HCT116 (cell line): ENCODE data around the gene PSORS1C1. TPM values are rescaled to one million over a fixed set of nuclear protein-coding genes. Genes with fewer than 3 reads are reported as not detected.

Source experiments
- ATAC-seq: fragments of 200-7000 bp; cut with Tn5 transposase; 2 replicates; pipeline ENCODE4 v1.9.1; 2020; ENCODE audit warnings: mild to moderate bottlenecking, moderate library complexity
- BruUV-seq: library from RNA; stranded (reverse); fragments of 400-500 nt; replicated peaks from 2 replicates; lab custom pipeline; 2021; lab: Mats Ljungman, UMichigan
- CTCF ChIA-PET: fragments of 300-600 bp; sonication (Branson Sonifier 250); formaldehyde crosslinking; loops from one replicate; lab custom pipeline; 2021; ENCODE audit warnings: antibody characterized with exemption; lab: Charles Lee
- POLR2A ChIA-PET: fragments of 300-600, 350-600 bp; sonication (Branson Sonifier 250); formaldehyde crosslinking; loops from one replicate; lab custom pipeline; 2021; ENCODE audit warnings: antibody characterized with exemption; lab: Charles Lee
- RAD21 ChIA-PET, 2 experiments: fragments of 300-600 bp; sonication (Branson Sonifier 250); formaldehyde crosslinking; loops; one replicate each; lab custom pipeline; 2023; ENCODE audit warnings: low total read pairs in 2 of 2; ENCODE audit not compliant: uncharacterized antibody in 2 of 2, unreplicated experiment in 2 of 2, low non-redundant PET in 1 of 2; lab: Charles Lee
- DNase-seq: peaks from one replicate; pipeline ENCODE4 v3.0.0-alpha.2; 2010; ENCODE audit warnings: low read depth, low spot score
- H2AFZ ChIP-seq: fragments of 200-600 bp; shearing (Covaris generic), sonication (generic); 2 replicates; pipeline ENCODE4 v1.6.1; 2017; ENCODE audit warnings: low read depth, mixed run types, mixed read lengths, antibody characterized with exemption, low read length; ENCODE audit not compliant: poor library complexity, severe bottlenecking
- H3K27ac ChIP-seq: 2 replicates; pipeline ENCODE4 v1.5.1; 2012; ENCODE audit warnings: low read depth, low read length
- H3K27me3 ChIP-seq: fragments of 200-600 bp; sonication (generic); 2 replicates; pipeline ENCODE4 v1.6.1; 2016; ENCODE audit warnings: mixed run types, low read length, mixed read lengths; ENCODE audit not compliant: insufficient read depth
- H3K36me3 ChIP-seq, 2 experiments: fragments of 200-500 bp in 1 of 2; fragments of 200-600 bp in 1 of 2; sonication (Bioruptor generic) in 1 of 2; sonication (generic) in 1 of 2; 2 replicates each; pipeline versions ENCODE4 v1.5.1 to v1.6.1; 2014 to 2016; ENCODE audit warnings: low read length in 2 of 2, inconsistent platforms in 1 of 2, mixed read lengths in 1 of 2, mixed run types in 1 of 2; ENCODE audit not compliant: insufficient read depth in 2 of 2, control insufficient read depth in 1 of 2
- H3K4me1 ChIP-seq, 2 experiments: fragments of 200-600 bp in 1 of 2; sonication (generic) in 1 of 2; 2 replicates each; pipeline versions ENCODE4 v1.5.1 to v1.6.1; 2012 to 2017; ENCODE audit warnings: low read length in 2 of 2, inconsistent platforms in 1 of 2, mild to moderate bottlenecking in 1 of 2, mixed read lengths in 1 of 2, mixed run types in 1 of 2, moderate library complexity in 1 of 2; ENCODE audit not compliant: insufficient read depth in 2 of 2, control insufficient read depth in 1 of 2
- H3K4me2 ChIP-seq: fragments of 200-600 bp; sonication (generic); 2 replicates; pipeline ENCODE4 v1.6.1; 2017; ENCODE audit warnings: mixed run types, low read length, mixed read lengths
- H3K4me3 ChIP-seq, 2 experiments: fragments of 200-600 bp in 1 of 2; sonication (generic) in 1 of 2; replicated peaks in 1 of 2; 2 replicates each; pipeline ENCODE4 v1.5.1; 2011 to 2016; ENCODE audit warnings: low read length in 2 of 2, control low read depth in 1 of 2, low read depth in 1 of 2, mild to moderate bottlenecking in 1 of 2, mixed read lengths in 1 of 2, mixed run types in 1 of 2
- H3K79me2 ChIP-seq: fragments of 200-600 bp; sonication (generic); 2 replicates; pipeline ENCODE4 v1.6.1; 2017; ENCODE audit warnings: mild to moderate bottlenecking, mixed run types, low read length, moderate library complexity, mixed read lengths; ENCODE audit not compliant: insufficient read depth
- H3K9ac ChIP-seq: fragments of 200-600 bp; sonication (generic); 2 replicates; pipeline ENCODE4 v1.6.1; 2016; ENCODE audit warnings: low read length, mixed read lengths
- H3K9me2 ChIP-seq: fragments of 200-600 bp; sonication (generic), shearing (Covaris generic); 2 replicates; pipeline ENCODE4 v1.6.1; 2017; ENCODE audit warnings: mixed run types, mild to moderate bottlenecking, moderate library complexity; ENCODE audit not compliant: insufficient read depth
- H3K9me3 ChIP-seq, 2 experiments: fragments of 200-500 bp in 1 of 2; fragments of 200-600 bp in 1 of 2; sonication (Bioruptor generic) in 1 of 2; sonication (generic) in 1 of 2; 2 replicates each; pipeline ENCODE4 v1.6.1; 2014 to 2017; ENCODE audit warnings: low read length in 2 of 2, mixed read lengths in 2 of 2, inconsistent platforms in 1 of 2, low read depth in 1 of 2, mild to moderate bottlenecking in 1 of 2, mixed run types in 1 of 2, moderate library complexity in 1 of 2; ENCODE audit not compliant: control insufficient read depth in 1 of 2, insufficient read depth in 1 of 2
- H4K20me1 ChIP-seq: fragments of 200-600 bp; sonication (generic), shearing (Covaris generic); 2 replicates; pipeline ENCODE4 v1.6.1; 2017; ENCODE audit warnings: mixed run types, mild to moderate bottlenecking, moderate library complexity; ENCODE audit not compliant: insufficient read depth
- EZH2phosphoT487 ChIP-seq: fragments of 200-600 bp; IDR thresholded peaks from 2 replicates; pipeline ENCODE4 v1.6.1; 2018; ENCODE audit warnings: antibody characterized with exemption, borderline replicate concordance
- FOSL1 ChIP-seq: IDR thresholded peaks from 2 replicates; pipeline ENCODE4 v1.6.1; 2012; ENCODE audit warnings: low read depth
- POLR2A ChIP-seq: IDR thresholded peaks from 2 replicates; pipeline ENCODE4 v1.7.0; 2011; ENCODE audit warnings: borderline replicate concordance; ENCODE audit not compliant: insufficient read depth, insufficient read length; ENCODE audit errors: extremely low read depth
- RAD21 ChIP-seq: IDR thresholded peaks from 2 replicates; pipeline ENCODE4 v1.6.1; 2012; ENCODE audit warnings: low read depth, mild to moderate bottlenecking
- ZNF274 ChIP-seq: fragments of 200-500 bp; sonication (Bioruptor generic); IDR thresholded peaks from 2 replicates; pipeline ENCODE4 v1.6.1; 2014; ENCODE audit warnings: mild to moderate bottlenecking, low read depth, low read length, inconsistent platforms
- intact Hi-C: fragments of 100-400 bp; cut with micrococcal nuclease; formaldehyde crosslinking; loops from 2 replicates; pipeline ENCODE4 v1.10.0; 2022
- total RNA-seq: library from RNA; stranded (reverse); gene quantifications from one replicate; pipeline ENCODE4 v1.2.1, GENCODE V29; 2021; ENCODE audit not compliant: unreplicated experiment
- TF ChIP-seq, protein P1 (sequence below): IDR thresholded peaks from 2 replicates; pipeline ENCODE4 v1.6.1; 2011; ENCODE audit warnings: mild to moderate bottlenecking, low read length, moderate library complexity; ENCODE audit not compliant: insufficient replicate concordance; ENCODE audit errors: extremely low read depth

Gene PSORS1C1
- total RNA-seq, 1 experiment from 2014 or later = 9.8 TPM

DNA sequence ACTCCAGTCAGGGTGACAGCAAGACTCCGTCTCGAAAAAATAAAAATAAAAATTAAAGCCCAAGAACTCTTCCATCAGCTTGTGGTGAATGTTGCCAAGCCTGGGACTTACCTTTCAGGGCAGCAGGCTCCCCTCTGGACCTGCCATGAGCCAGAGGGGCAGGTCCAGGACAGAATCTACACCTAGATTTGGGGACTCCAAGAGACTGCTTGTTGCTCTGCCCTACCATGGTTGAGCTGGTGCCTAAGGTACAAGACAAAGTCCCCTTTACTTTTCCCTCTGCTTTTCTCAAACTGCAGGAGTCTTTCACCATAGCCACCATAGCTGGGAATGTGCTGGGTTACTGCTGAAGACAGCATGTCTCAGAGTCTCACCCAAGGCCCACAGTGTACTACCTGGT is 11.5 kb upstream of the PSORS1C1 start:
- TF ChIP-seq, protein P1, sequence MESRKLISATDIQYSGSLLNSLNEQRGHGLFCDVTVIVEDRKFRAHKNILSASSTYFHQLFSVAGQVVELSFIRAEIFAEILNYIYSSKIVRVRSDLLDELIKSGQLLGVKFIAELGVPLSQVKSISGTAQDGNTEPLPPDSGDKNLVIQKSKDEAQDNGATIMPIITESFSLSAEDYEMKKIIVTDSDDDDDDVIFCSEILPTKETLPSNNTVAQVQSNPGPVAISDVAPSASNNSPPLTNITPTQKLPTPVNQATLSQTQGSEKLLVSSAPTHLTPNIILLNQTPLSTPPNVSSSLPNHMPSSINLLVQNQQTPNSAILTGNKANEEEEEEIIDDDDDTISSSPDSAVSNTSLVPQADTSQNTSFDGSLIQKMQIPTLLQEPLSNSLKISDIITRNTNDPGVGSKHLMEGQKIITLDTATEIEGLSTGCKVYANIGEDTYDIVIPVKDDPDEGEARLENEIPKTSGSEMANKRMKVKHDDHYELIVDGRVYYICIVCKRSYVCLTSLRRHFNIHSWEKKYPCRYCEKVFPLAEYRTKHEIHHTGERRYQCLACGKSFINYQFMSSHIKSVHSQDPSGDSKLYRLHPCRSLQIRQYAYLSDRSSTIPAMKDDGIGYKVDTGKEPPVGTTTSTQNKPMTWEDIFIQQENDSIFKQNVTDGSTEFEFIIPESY = no peak
- H3K4me1 ChIP-seq = peaks cover 3 to 12% of the 10 kb centered on the region in 2 experiments; a peak in 3 of 4 replicates
- H3K9ac ChIP-seq = no peak overlapping the region
- H3K9me3 ChIP-seq = no peaks in the 10 kb centered on the region
- H3K4me3 ChIP-seq = no peak overlapping the region
- no peak overlapping the region for H3K4me2 ChIP-seq
- CTCF ChIA-PET = interaction anchor here (0.6 to 1.8 kb wide), 6 partner anchors 10 to 650 kb away, joined by 3 to 13 read pairs (median 6); partner anchors contain the start of genes C6orf15 and PSORS1C1
- H3K27ac ChIP-seq = no peak overlapping the region
- POLR2A ChIA-PET = interaction anchor here (1.1 kb wide), 1 partner anchor 12 kb away, joined by 11 read pairs; the partner anchor contains the start of gene PSORS1C1
- H2AFZ ChIP-seq = no peak overlapping the region
- no peaks in the 10 kb centered on the region for H3K79me2 ChIP-seq
- H3K9me2 ChIP-seq = no peaks in the 10 kb centered on the region
- no peaks in the 10 kb centered on the region for H3K36me3 ChIP-seq
- no peak for ATAC-seq
- H3K27me3 ChIP-seq = no peaks in the 10 kb centered on the region
- no peak for DNase-seq
- H4K20me1 ChIP-seq = no peaks in the 10 kb centered on the region
- RAD21 ChIA-PET = interaction anchor here in 1 of 2 experiments (0.6 kb wide), 1 partner anchor 22 kb away, joined by 3 read pairs; no protein-coding TSS in a partner anchor
- intact Hi-C loops = no loop called here
- BruUV-seq = no TSS peak

DNA sequence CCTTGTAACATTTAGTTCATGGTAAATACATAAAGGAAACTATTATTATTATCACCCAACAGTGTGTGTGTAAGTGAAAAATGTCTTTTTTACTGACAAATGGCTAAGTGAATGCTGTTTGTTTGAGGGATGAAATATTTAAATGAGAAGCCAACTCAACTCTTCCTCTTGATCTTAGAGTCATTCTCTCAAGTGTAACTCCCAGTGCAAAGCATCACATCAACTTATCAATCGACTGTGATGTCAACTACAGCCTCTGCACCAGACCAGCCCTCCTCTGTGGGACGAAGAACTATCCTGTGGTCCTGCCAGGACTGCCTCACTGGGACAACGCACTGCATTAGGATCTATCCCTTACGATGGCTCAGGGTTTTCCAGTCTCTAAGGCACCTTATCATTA is 7.5 kb upstream of the PSORS1C1 start:
- TF ChIP-seq RAD21 (no peak), FOSL1 (no peak), POLR2A (no peak), ZNF274 (no peak), EZH2phosphoT487 (no peak)
- ChIA-PET RAD21 (no interaction called here), POLR2A (no interaction called here), CTCF (no interaction called here)
- intact Hi-C loops = no loop called here
- no peak overlapping the region for H2AFZ ChIP-seq
- H3K27me3 ChIP-seq = no peaks in the 10 kb centered on the region
- BruUV-seq = no TSS peak
- H3K9ac ChIP-seq = no peak overlapping the region
- no peak overlapping the region for H3K4me3 ChIP-seq
- H3K36me3 ChIP-seq = no peaks in the 10 kb centered on the region
- no peaks in the 10 kb centered on the region for H3K79me2 ChIP-seq
- H3K4me2 ChIP-seq = no peak overlapping the region
- no peaks in the 10 kb centered on the region for H4K20me1 ChIP-seq
- DNase-seq = no peak
- ATAC-seq = no peak
- H3K9me2 ChIP-seq = no peaks in the 10 kb centered on the region
- H3K9me3 ChIP-seq = no peaks in the 10 kb centered on the region
- no peak overlapping the region for H3K27ac ChIP-seq
- peaks cover 10 to 19% of the 10 kb centered on the region in 2 experiments; a peak in 3 of 4 replicates for H3K4me1 ChIP-seq
